ENCODE data around the gene ARID1B. TPM values are rescaled to one million over a fixed set of nuclear protein-coding genes. Genes with fewer than 3 reads are reported as not detected.

Gene ARID1B
- total RNA-seq, 1 experiment from 2014 or later, result 91.7 TPM

- H3K4me1 ChIP-seq (ENCODE audit: control insufficient read depth, insufficient read depth, low read length), result peaks cover 17% of the 10 kb centered on the region; the same call in 1 of the 2 replicates
- ChIA-PET POLR2A (interaction anchor here (0.6 kb wide), 1 partner anchor 20 kb away, joined by 3 read pairs; no protein-coding TSS in a partner anchor), CTCF (no interaction called here)
- in situ Hi-C loops (cut with HindIII; ENCODE audit: low pct_unique_long_range_greater_than_20kb, low sequenced_read_pairs), result no loop called here
- DNase-seq (ENCODE audit: low read depth, low spot score) (no peak), ATAC-seq (no peak)
- H3K27me3 ChIP-seq (ENCODE audit: control insufficient read depth, insufficient read depth, low read length), result no peaks in the 10 kb centered on the region
- H3K36me3 ChIP-seq (ENCODE audit: control insufficient read depth, insufficient read depth, low read length), result no peaks in the 10 kb centered on the region
- no TSS peak for BruUV-seq (replicated peaks)
- no peak for TF ChIP-seq POLR2AphosphoS5 (IDR thresholded peaks at IDR 0.05; ENCODE audit: low read depth, low read length)
- TF ChIP-seq CTCF (IDR thresholded peaks at IDR 0.05), result no peak
- no peak for TF ChIP-seq REST (IDR thresholded peaks at IDR 0.05; ENCODE audit: insufficient read depth in 1 of 2, low read depth in 2 of 2, low read length in 1 of 2)
- TF ChIP-seq SIN3A (IDR thresholded peaks at IDR 0.05; ENCODE audit: borderline replicate concordance, insufficient read depth, low read depth, low read length), result no peak
- TF ChIP-seq TCF7L2 (IDR thresholded peaks at IDR 0.05; ENCODE audit: low read depth, low read length), result no peak
- no peak overlapping the region for H3K27ac ChIP-seq (ENCODE audit: low read length)
- intact Hi-C loops (cut with micrococcal nuclease; ENCODE audit: unreplicated experiment), result no loop called here
- H3K4me3 ChIP-seq (ENCODE audit: low read depth in 2 of 2, low read length in 2 of 2), result no peak overlapping the region
- H3K9me3 ChIP-seq (ENCODE audit: control insufficient read depth, insufficient read depth, low read depth, low read length), result no peaks in the 10 kb centered on the region
These were observed 32.4 kb downstream of the ARID1B start for GRCh38 chr6:156809446-156810178.

GRCh38 chr6:156814036-156814581 lies 36.9 kb downstream of the ARID1B start:
- peaks cover 16% of the 10 kb centered on the region for H3K4me1 ChIP-seq (ENCODE audit: control insufficient read depth, insufficient read depth, low read length)
- no peak overlapping the region for H3K27ac ChIP-seq (ENCODE audit: low read length)
- BruUV-seq (replicated peaks), result no TSS peak
- ATAC-seq, result no peak
- CTCF ChIA-PET, result no interaction called here
- no peaks in the 10 kb centered on the region for H3K9me3 ChIP-seq (ENCODE audit: control insufficient read depth, insufficient read depth, low read depth, low read length)
- no peaks in the 10 kb centered on the region for H3K36me3 ChIP-seq (ENCODE audit: control insufficient read depth, insufficient read depth, low read length)
- POLR2A ChIA-PET, result no interaction called here
- TF ChIP-seq SIN3A (IDR thresholded peaks at IDR 0.05; ENCODE audit: borderline replicate concordance, insufficient read depth, low read depth, low read length) (no peak), REST (IDR thresholded peaks at IDR 0.05; ENCODE audit: insufficient read depth in 1 of 2, low read depth in 2 of 2, low read length in 1 of 2) (no peak), POLR2AphosphoS5 (IDR thresholded peaks at IDR 0.05; ENCODE audit: low read depth, low read length) (no peak), TCF7L2 (IDR thresholded peaks at IDR 0.05; ENCODE audit: low read depth, low read length) (no peak), CTCF (IDR thresholded peaks at IDR 0.05) (no peak)
- no peaks in the 10 kb centered on the region for H3K27me3 ChIP-seq (ENCODE audit: control insufficient read depth, insufficient read depth, low read length)
- in situ Hi-C loops (cut with HindIII; ENCODE audit: low pct_unique_long_range_greater_than_20kb, low sequenced_read_pairs), result no loop called here
- intact Hi-C loops (cut with micrococcal nuclease; ENCODE audit: unreplicated experiment), result no loop called here
- H3K4me3 ChIP-seq (ENCODE audit: low read depth in 2 of 2, low read length in 2 of 2), result no peak overlapping the region
- no peak for DNase-seq (ENCODE audit: low read depth, low spot score)
